HG03095 (cell line): ENCODE measurements around the gene INO80C.

Source experiments
- ATAC-seq: cut with Tn5 transposase; IDR thresholded peaks from one replicate; pipeline ENCODE4 v1.9.1; 2021; ENCODE audit warnings: moderate library complexity; ENCODE audit not compliant: unreplicated experiment

Gene INO80C

GRCh38 chr18:35435401-35435800 is 62.4 kb downstream of the INO80C start:
- no peak for ATAC-seq

DNA sequence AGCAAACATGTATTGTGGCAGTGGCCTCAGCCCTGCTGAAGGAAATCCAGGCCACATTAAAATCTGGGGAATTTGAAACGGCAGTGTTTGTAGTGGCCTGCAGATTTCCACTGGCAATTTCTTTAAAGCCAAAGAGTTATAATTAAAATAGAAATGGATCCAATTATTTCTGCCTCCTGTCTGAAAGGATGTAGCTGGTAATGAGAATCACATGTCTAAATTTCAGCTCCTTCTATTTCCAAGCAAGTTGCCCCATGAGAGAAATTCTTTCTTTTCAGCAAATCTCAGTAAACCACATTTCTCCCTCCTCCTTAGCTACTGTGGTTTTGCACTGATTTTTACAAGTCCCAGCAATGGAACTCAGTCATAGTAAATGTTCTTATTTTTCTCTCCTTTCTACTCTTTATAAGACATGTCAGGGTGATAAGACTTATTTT is 65.2 kb downstream of the INO80C start:
- no peak for ATAC-seq

DNA sequence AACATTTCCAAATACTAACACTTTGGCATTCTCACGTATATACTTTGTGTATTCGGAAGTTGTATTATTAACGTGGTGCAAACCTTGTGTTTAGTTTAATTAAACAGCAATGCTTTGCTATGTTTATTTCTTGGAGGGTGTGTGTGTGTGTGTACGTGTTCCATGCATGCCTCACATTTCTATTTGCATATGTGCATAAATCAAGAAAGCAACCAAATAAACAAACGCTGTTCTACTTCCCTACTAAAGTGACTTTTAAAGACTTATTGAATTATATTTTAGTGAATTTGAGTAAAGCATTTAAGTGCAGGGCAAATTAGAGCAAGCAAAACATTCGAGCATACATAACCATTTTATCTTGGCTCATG is 66.4 kb downstream of the INO80C start:
- no peak for ATAC-seq

DNA sequence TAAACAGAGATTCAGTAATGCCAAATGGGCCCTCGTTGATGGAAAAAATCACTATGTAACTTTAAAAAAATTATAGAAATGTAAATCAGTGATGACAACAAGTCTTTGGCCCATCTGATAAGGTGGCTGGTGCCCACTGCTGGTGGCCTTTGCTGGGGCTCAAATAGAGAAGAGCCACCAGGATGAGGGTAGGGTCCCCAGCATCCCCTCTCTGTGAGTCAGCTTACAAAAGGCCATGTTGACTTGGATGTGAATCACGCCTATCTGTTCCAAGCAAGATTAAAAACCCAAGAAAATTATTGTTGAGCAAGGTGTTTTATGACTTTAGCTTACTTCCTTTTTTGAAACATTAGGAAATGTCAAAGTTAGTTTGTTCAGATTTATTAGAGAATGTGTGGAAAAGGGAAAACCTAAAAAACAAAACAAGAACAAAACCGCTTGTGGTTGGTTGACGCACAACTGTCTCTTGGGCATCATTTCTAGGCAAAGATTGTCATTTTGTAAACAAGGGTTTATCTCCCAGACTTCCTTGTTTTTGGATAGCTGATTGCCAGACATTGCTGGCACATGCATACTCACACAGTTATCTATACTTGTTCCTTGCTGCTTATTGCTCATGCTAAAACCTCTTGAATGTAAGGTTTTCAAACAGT is 66.9 kb downstream of the INO80C start:
- ATAC-seq: no peak

DNA sequence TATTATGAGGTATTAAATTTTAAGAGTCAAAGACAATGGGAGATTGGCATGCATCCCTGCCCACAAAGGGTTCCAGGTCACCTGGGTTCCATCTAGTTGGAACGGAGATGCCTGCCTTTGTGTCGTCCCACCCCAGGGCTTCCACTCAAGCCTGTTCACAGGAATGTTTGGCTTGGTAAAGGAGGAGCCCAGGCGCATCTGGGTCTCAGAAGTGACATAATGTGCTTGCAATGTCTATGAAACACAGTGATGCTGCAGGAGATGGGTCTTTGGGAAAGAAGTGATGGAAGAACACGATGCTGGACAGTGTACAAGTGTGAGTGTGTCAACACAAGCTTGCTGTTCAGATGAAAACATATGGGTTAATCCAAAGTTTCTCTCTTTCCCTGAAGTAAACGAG is 71.0 kb downstream of the INO80C start:
- ATAC-seq: no peak

DNA sequence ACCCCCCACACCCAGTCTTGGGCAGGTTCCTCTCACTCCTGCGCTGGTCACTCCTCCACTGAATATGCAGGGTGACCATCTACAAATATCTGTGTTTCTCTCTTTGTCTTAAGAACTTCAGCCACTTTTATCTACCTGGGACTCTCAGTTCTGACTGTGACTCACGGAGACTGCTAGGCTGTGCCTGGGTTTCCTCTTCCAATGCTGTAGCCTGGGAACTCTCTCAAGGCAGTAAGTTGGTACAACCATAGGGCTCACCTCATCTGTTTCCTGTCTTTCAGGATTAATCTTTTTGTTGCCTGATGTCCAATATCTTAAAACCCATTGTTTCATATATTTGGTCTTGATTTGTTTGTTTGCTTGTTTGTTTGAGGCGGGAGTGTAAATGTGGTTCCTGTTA is 73.4 kb downstream of the INO80C start:
- ATAC-seq: no peak

- no peak for ATAC-seq
Measured at GRCh38 chr18:35422237-35422636, 75.5 kb downstream of the INO80C start.

DNA sequence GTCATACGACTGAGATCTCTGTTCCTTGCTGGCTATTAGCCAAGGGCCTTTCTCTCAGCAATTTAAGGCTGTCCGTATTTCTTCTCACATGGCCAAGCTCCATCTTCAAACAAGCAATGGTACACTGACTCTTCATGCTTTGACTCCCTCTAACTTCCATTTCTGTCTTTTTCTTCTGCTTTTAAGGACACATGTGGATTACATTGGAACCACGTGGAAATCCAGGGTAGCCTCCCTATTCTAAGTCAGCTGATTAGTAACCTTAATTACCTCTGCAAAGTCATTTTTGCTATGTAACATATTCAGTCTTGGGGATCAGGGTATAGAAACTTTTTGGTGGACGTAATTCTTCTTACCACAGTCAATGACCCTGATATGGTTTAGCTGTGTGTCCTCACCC is 79.2 kb downstream of the INO80C start:
- no peak for ATAC-seq
